ENCODE data around the gene WSB1.

- TF ChIP-seq EZH2 (IDR thresholded peaks at IDR 0.05; ENCODE audit: borderline replicate concordance, low read depth, low read length, severe bottlenecking): no peak
- TF ChIP-seq, protein P1, sequence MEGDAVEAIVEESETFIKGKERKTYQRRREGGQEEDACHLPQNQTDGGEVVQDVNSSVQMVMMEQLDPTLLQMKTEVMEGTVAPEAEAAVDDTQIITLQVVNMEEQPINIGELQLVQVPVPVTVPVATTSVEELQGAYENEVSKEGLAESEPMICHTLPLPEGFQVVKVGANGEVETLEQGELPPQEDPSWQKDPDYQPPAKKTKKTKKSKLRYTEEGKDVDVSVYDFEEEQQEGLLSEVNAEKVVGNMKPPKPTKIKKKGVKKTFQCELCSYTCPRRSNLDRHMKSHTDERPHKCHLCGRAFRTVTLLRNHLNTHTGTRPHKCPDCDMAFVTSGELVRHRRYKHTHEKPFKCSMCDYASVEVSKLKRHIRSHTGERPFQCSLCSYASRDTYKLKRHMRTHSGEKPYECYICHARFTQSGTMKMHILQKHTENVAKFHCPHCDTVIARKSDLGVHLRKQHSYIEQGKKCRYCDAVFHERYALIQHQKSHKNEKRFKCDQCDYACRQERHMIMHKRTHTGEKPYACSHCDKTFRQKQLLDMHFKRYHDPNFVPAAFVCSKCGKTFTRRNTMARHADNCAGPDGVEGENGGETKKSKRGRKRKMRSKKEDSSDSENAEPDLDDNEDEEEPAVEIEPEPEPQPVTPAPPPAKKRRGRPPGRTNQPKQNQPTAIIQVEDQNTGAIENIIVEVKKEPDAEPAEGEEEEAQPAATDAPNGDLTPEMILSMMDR (IDR thresholded peaks at IDR 0.05; ENCODE audit: borderline replicate concordance, extremely low read depth, low read length, poor library complexity, severe bottlenecking): no peak
Measured at GRCh38 chr17:27246537-27246936, 47.4 kb upstream of the WSB1 start.

Data from DND-41 (cell line).